Measurements from ENCODE around the gene SLC34A1. TPM values are rescaled to one million over a fixed set of nuclear protein-coding genes. Genes with fewer than 3 reads are reported as not detected.

SLC34A1 gene
- total RNA-seq, 1 experiment from 2014 or later, result 0.28 TPM

DNA sequence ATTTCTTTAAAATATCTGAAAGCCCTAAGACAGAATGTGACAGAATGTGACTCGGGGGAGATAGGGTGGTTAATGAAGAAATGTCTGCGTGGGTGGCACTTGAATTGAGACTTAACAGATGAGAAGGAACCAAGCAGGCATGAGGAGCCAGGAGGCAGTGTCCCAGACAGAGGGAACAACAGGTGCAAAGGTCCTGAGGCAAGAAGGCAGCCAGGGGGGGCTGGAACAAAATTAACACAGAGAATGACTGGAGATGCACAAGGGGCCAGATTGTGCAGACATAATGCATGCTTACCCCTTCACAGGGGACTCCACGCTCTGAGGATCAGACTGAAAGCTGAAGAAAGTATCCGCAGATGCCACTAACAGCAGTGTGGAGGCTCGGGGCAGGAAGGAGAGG, 34.5 kb upstream of the SLC34A1 start:
- Histone ChIP-seq H3K9me2 (ENCODE audit: insufficient read depth) (no peaks in the 10 kb centered on the region), H3K4me3 (peak overlapping the region; percentile 78; the same call in 1 of the 2 replicates), H3K4me1 (replicated peaks; ENCODE audit: insufficient read depth) (peaks cover 20% of the 10 kb centered on the region), H3F3A (ENCODE audit: insufficient read depth, low read depth) (0 out of 2 replicates have a peak, but pooled peaks cover 8% of the 10 kb centered on the region), H3K79me2 (ENCODE audit: low read depth) (peaks cover 60% of the 10 kb centered on the region), H3K27ac (no peak overlapping the region), H2AFZ (no peak overlapping the region), H3K4me2 (peak overlapping the region; percentile 88), H3K9me3 (ENCODE audit: insufficient read depth, low read depth) (no peaks in the 10 kb centered on the region), H3K27me3 (ENCODE audit: insufficient read depth, low read depth) (no peaks in the 10 kb centered on the region), H4K20me1 (ENCODE audit: insufficient read depth) (peaks cover 27% of the 10 kb centered on the region), H3K36me3 (ENCODE audit: low read depth) (0 out of 2 replicates have a peak, but pooled peaks cover 6% of the 10 kb centered on the region)
- no TSS peak for BruUV-seq (replicated peaks)
- intact Hi-C loops (cut with micrococcal nuclease; ENCODE audit: unreplicated experiment), result loop anchor here (5.0 kb wide), 1 partner anchor 43 kb away; no protein-coding TSS in a partner anchor
- POLR2A ChIA-PET (ENCODE audit: unreplicated experiment), result no interaction called here
- CTCF ChIA-PET, result interaction anchor here (0.6 kb wide), 1 partner anchor 54 kb away, joined by 8 read pairs; no protein-coding TSS in a partner anchor
- no peak for DNase-seq
- TF ChIP-seq, protein P1, sequence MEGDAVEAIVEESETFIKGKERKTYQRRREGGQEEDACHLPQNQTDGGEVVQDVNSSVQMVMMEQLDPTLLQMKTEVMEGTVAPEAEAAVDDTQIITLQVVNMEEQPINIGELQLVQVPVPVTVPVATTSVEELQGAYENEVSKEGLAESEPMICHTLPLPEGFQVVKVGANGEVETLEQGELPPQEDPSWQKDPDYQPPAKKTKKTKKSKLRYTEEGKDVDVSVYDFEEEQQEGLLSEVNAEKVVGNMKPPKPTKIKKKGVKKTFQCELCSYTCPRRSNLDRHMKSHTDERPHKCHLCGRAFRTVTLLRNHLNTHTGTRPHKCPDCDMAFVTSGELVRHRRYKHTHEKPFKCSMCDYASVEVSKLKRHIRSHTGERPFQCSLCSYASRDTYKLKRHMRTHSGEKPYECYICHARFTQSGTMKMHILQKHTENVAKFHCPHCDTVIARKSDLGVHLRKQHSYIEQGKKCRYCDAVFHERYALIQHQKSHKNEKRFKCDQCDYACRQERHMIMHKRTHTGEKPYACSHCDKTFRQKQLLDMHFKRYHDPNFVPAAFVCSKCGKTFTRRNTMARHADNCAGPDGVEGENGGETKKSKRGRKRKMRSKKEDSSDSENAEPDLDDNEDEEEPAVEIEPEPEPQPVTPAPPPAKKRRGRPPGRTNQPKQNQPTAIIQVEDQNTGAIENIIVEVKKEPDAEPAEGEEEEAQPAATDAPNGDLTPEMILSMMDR (conservative IDR thresholded peaks at IDR 0.05), result no peak
- no peak for TF ChIP-seq EZH2 (IDR thresholded peaks at IDR 0.05; ENCODE audit: low read depth)

DNA sequence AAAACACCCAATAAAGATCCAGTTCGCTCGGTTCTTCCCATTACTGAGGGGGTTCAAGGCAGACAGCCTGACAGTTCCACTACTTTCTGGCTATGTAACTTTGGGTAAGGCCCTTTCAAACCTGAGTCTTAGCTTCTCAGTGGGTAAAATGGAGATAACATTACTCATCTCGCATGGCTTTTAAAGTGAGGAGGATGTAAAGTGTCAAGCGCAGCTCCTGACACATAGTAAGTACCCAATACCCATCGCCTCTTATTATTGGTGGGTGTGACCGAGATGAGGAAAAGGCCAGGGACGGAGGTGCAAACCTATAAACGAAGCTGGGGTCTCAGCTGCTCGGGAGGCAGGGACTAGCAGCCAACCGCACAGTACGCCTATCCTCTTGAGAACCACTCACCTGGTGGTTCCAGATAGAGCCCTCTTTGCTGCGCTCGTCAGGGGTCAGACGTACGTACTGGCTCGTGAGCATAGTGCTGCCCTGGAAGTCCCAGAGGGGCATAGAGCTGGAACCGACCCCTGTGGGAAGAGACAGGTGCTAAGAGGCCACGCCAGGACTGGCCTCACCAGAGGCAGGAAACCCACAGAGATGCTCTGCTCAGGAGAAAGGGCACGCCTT, 33.4 kb upstream of the SLC34A1 start:
- Histone ChIP-seq H3K4me1 (replicated peaks; ENCODE audit: insufficient read depth) (peaks cover 20% of the 10 kb centered on the region), H4K20me1 (ENCODE audit: insufficient read depth) (peaks cover 18% of the 10 kb centered on the region), H3K4me3 (peak overlapping the region; percentile 78), H3K27ac (peak overlapping the region; percentile 85), H2AFZ (peak overlapping the region; percentile 81), H3K4me2 (peak overlapping the region; percentile 88), H3K36me3 (ENCODE audit: low read depth) (0 out of 2 replicates have a peak, but pooled peaks cover 6% of the 10 kb centered on the region), H3K79me2 (ENCODE audit: low read depth) (peaks cover 54% of the 10 kb centered on the region), H3K9me3 (ENCODE audit: insufficient read depth, low read depth) (no peaks in the 10 kb centered on the region), H3K27me3 (ENCODE audit: insufficient read depth, low read depth) (no peaks in the 10 kb centered on the region), H3K9me2 (ENCODE audit: insufficient read depth) (no peaks in the 10 kb centered on the region), H3F3A (ENCODE audit: insufficient read depth, low read depth) (0 out of 2 replicates have a peak, but pooled peaks cover 8% of the 10 kb centered on the region)
- TF ChIP-seq, protein P1 (conservative IDR thresholded peaks at IDR 0.05), result no peak
- TF ChIP-seq EZH2 (IDR thresholded peaks at IDR 0.05; ENCODE audit: low read depth), result no peak
- DNase-seq, result no peak
- intact Hi-C loops (cut with micrococcal nuclease; ENCODE audit: unreplicated experiment), result loop anchor here (5.0 kb wide), 1 partner anchor 41 kb away; no protein-coding TSS in a partner anchor
- ChIA-PET POLR2A (ENCODE audit: unreplicated experiment) (interaction anchor here (0.6 kb wide), 1 partner anchor 97 kb away, joined by 4 read pairs; no protein-coding TSS in a partner anchor), CTCF (interaction anchor here (0.6 to 1.3 kb wide), 3 partner anchors 16 to 33 kb away, joined by 3 to 12 read pairs (median 4); no protein-coding TSS in a partner anchor)
- TSS peak; percentile 44 for BruUV-seq (replicated peaks)

- H4K20me1 ChIP-seq (ENCODE audit: insufficient read depth), result peaks cover 11% of the 10 kb centered on the region
- POLR2A ChIA-PET (ENCODE audit: unreplicated experiment), result interaction anchor here (0.5 to 0.9 kb wide), 5 partner anchors 13 to 822 kb away, joined by 3 to 12 read pairs (median 7); no protein-coding TSS in a partner anchor
- intact Hi-C loops (cut with micrococcal nuclease; ENCODE audit: unreplicated experiment), result loop anchor here (5.0 kb wide), 1 partner anchor 41 kb away; no protein-coding TSS in a partner anchor
- DNase-seq, result peak; percentile 88 to 92
- no peaks in the 10 kb centered on the region for H3K27me3 ChIP-seq (ENCODE audit: insufficient read depth, low read depth)
- peak within 1 kb of the TSS; percentile 78 for H3K4me3 ChIP-seq
- 0 out of 2 replicates have a peak, but pooled peaks cover 6% of the 10 kb centered on the region for H3K36me3 ChIP-seq (ENCODE audit: low read depth)
- H3K4me2 ChIP-seq, result peak within 1 kb of the TSS; percentile 88
- H2AFZ ChIP-seq, result peak within 1 kb of the TSS; percentile 81
- 0 out of 2 replicates have a peak, but pooled peaks cover 8% of the 10 kb centered on the region for H3F3A ChIP-seq (ENCODE audit: insufficient read depth, low read depth)
- TF ChIP-seq, protein P1 (conservative IDR thresholded peaks at IDR 0.05), result no peak
- TF ChIP-seq EZH2 (IDR thresholded peaks at IDR 0.05; ENCODE audit: low read depth), result no peak
- BruUV-seq (replicated peaks), result TSS peak; percentile 91
- H3K9me2 ChIP-seq (ENCODE audit: insufficient read depth), result no peaks in the 10 kb centered on the region
- peaks cover 20% of the 10 kb centered on the region for H3K4me1 ChIP-seq (replicated peaks; ENCODE audit: insufficient read depth)
- H3K79me2 ChIP-seq (ENCODE audit: low read depth), result peaks cover 47% of the 10 kb centered on the region
- peak within 1 kb of the TSS; percentile 85 for H3K27ac ChIP-seq
- CTCF ChIA-PET, result interaction anchor here (0.6 to 1.3 kb wide), 8 partner anchors 15 to 74 kb away, joined by 3 to 12 read pairs (median 4); partner anchors contain the start of gene GRK6
- no peaks in the 10 kb centered on the region for H3K9me3 ChIP-seq (ENCODE audit: insufficient read depth, low read depth)
These were observed 32.6 kb upstream of the SLC34A1 start, which contains the start of gene LMAN2 for GRCh38 chr5:177351392-177352329. Gene LMAN2, minus strand, starts transcription at chr5:177351668. Its CDS starts 21 bp downstream, at chr5:177351647.

All from PC-9 (cell line).